Tibial nerve (tissue), 3 donors: Measurements from ENCODE around the gene OTOP2.

Experiments
- CTCF ChIP-seq, 5 experiments: fragments of 200-600 bp in 3 of 5; fragments of 450-650 bp in 2 of 5; sonication (generic) in 3 of 5; IDR thresholded peaks; one replicate each; pipeline ENCODE4 v1.5.1; 2016 to 2019; ENCODE audit warnings: antibody characterized with exemption in 5 of 5, mild to moderate bottlenecking in 3 of 5, moderate library complexity in 2 of 5
- POLR2A ChIP-seq, 2 donors: fragments of 450-650 bp; IDR thresholded peaks; one replicate each; pipeline ENCODE4 v1.6.1; 2017; ENCODE audit warnings: antibody characterized with exemption in 2 of 2, mild to moderate bottlenecking in 2 of 2, moderate library complexity in 2 of 2

- no peak for TF ChIP-seq CTCF (IDR thresholded peaks at IDR 0.05)
- no peak for TF ChIP-seq POLR2A (IDR thresholded peaks at IDR 0.05)
Observed at GRCh38 chr17:74916851-74917199, 7.2 kb upstream of the OTOP2 start.
